Skeletal muscle satellite cell (primary cell): ENCODE data around the gene BPIFB3.

Source experiments
- H3K27me3 ChIP-seq: 2 replicates; pipeline ENCODE4 v1.7.0; 2013; ENCODE audit warnings: low read length; ENCODE audit not compliant: control insufficient read depth, insufficient read depth
- H3K36me3 ChIP-seq: 2 replicates; pipeline ENCODE4 v1.7.0; 2013; ENCODE audit warnings: mild to moderate bottlenecking, control low read depth, low read length; ENCODE audit not compliant: insufficient read depth
- H3K4me1 ChIP-seq: 2 replicates; pipeline ENCODE4 v1.7.0; 2013; ENCODE audit warnings: low read length; ENCODE audit not compliant: control insufficient read depth, insufficient read depth
- H3K4me2 ChIP-seq: 2 replicates; pipeline ENCODE4 v1.7.0; 2013; ENCODE audit warnings: mild to moderate bottlenecking, low read length
- H3K4me3 ChIP-seq: 2 replicates; pipeline ENCODE4 v1.7.0; 2013; ENCODE audit warnings: low read length
- H3K9ac ChIP-seq: 2 replicates; pipeline ENCODE4 v1.7.0; 2013; ENCODE audit warnings: mild to moderate bottlenecking, low read depth, low read length, moderate library complexity
- H3K9me3 ChIP-seq: replicated peaks from 2 replicates; pipeline ENCODE4 v1.7.0; 2013; ENCODE audit warnings: mild to moderate bottlenecking, control low read depth, low read length

Gene BPIFB3

DNA sequence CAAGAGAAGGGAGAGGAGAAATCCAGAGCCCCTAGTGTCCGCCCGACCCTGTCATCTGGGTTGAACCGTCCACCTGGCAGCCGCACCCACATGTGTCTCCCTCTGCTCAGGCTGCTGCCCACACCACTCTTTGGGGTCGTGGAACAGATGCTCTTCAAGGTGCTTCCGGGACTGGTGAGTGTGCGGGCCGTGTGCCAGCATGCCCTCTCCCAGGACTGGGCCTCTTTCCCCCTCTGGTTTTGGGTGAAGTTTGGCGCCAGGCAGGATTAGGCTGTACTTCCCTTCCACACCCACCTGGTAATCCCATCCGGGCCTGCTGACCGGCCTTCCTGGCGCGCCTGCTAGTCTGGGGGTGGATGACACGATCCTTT lies 7.9 kb downstream of the BPIFB3 start:
- Histone ChIP-seq H3K4me1 (no peaks in the 10 kb centered on the region), H3K9me3 (no peaks in the 10 kb centered on the region), H3K27me3 (peaks cover 17% of the 10 kb centered on the region), H3K9ac (no peak overlapping the region), H3K36me3 (no peaks in the 10 kb centered on the region), H3K4me2 (no peak overlapping the region), H3K4me3 (no peak overlapping the region)

DNA sequence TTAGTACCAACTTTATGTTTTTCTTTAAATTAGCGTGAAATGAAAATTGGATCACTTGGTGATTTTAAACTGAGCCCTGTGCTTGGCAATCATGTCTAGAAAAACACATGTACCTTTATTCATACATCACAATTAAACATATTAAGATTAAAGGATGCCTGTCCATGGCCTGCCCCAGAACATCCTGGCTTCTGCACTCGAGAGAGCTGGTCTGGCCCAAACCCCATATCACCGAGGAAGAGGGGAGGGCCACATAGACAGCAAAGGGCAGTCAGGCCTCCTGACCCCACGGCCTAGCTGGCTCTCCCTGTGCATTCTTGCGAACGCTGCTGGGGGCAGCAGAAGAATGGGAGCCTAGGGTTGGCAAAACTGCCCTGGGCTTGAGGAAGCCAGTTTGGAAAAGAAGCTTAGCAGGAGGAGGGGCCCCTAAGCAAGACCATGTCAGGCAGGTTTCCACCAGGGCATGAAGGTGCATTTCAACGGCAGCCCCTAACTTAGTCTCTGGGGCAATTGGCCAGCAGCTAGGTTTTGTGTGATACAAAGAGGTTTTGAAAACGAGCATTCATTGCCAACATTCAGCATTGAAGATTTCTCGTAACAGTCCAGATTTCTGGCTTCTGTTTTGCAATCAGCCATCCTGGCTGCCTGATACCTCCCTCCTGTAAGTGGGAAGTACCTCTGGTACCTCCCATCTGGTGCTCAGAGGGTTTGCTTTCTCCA lies 8.6 kb downstream of the BPIFB3 start:
- Histone ChIP-seq H3K4me1 (no peaks in the 10 kb centered on the region), H3K36me3 (no peaks in the 10 kb centered on the region), H3K4me3 (no peak overlapping the region), H3K9ac (no peak overlapping the region), H3K9me3 (no peaks in the 10 kb centered on the region), H3K27me3 (peaks cover 18% of the 10 kb centered on the region), H3K4me2 (no peak overlapping the region)

DNA sequence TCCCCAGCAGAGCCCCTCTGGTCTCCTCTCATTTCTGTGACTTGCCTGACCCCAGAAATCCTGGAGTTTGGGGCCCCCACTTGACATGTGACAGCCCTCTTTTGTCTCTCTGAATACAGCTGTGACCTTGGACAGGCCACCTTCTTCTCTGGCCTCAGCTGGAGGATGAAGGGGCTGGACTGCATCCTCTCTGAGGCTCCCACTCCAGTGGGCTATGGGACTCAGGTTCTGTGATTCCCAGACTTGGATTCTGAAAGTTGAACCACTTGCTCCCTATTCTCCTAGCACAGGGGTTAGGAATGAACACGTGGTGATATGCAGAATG lies 9.1 kb downstream of the BPIFB3 start:
- no peaks in the 10 kb centered on the region for H3K36me3 ChIP-seq
- no peak overlapping the region for H3K4me2 ChIP-seq
- no peaks in the 10 kb centered on the region for H3K4me1 ChIP-seq
- no peak overlapping the region for H3K4me3 ChIP-seq
- H3K9ac ChIP-seq, result no peak overlapping the region
- peaks cover 21% of the 10 kb centered on the region for H3K27me3 ChIP-seq
- H3K9me3 ChIP-seq, result no peaks in the 10 kb centered on the region

DNA sequence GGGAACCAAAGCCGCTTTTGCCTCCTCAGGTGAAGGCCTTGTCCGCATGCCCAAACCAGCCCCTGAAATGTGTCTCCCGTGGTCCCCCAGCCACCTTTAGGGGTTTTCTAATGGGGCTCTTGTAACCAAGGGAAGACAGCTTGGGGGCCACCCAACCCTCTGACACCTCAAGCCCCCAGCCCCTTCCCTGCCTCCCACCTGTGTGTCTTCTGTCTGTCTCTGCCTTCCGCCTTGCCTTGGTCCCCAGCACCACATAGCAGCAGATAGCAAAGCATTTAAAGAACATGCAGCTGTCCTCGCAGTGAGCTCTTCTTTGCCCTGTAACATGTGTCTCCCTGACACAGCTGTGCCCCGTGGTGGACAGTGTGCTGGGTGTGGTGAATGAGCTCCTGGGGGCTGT lies 9.6 kb downstream of the BPIFB3 start:
- Histone ChIP-seq H3K27me3 (peaks cover 25% of the 10 kb centered on the region), H3K36me3 (no peaks in the 10 kb centered on the region), H3K4me2 (no peak overlapping the region), H3K4me1 (no peaks in the 10 kb centered on the region), H3K9me3 (no peaks in the 10 kb centered on the region), H3K9ac (no peak overlapping the region), H3K4me3 (no peak overlapping the region)

DNA sequence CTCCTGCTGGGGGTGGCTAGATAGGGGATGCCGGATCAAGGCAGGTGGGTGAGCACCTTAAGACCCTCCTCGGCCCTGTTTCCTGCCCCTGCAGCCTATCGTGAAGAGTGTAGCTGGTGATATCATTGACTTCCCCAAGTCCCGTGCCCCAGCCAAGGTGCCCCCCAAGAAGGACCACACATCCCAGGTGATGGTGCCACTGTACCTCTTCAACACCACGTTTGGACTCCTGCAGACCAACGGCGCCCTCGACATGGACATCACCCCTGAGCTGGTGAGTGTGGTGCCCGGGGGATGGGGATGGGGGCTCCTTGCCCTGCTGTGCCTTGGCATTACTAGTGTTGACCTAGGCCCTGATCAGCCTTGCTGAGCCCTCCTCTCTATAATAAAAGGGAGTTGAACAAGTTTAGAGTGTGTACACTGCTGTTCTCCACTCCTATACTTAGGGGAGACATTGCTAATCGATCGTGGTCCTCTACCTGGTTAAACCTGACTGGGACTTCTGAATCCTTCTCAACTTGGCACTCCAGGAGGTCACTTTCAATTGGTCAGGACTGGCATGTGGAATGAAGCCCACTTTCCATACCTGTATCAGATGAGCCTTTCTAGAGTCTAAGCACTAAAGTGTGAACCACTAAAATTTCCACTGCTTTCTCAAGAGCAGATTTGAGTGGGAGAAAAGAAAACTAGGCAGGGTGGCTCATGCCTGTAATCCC lies 11.0 kb downstream of the BPIFB3 start:
- no peaks in the 10 kb centered on the region for H3K9me3 ChIP-seq
- H3K27me3 ChIP-seq, result peaks cover 33% of the 10 kb centered on the region
- no peak overlapping the region for H3K4me3 ChIP-seq
- H3K36me3 ChIP-seq, result no peaks in the 10 kb centered on the region
- H3K4me1 ChIP-seq, result no peaks in the 10 kb centered on the region
- H3K4me2 ChIP-seq, result no peak overlapping the region
- no peak overlapping the region for H3K9ac ChIP-seq

DNA sequence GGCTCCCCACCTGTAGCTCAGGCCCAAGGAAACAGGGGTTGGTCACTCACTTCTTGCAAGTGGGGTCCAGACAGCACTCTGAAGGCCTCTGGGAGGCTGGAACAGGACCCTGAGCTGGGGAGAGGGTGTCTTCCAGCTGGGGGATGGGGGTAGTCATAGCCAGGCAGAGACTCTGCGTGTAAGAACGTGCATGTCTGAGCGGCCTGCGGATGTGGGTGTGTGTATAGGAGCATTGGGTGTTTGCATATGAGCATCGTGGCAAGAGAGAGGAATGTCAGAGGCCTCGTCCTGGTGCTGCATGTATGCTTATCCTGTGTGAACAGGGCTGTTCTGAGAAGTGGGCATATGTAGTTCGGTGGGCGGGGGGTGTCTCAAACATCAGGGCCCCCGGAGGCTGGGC lies 12.1 kb downstream of the BPIFB3 start:
- peaks cover 34% of the 10 kb centered on the region for H3K27me3 ChIP-seq
- no peaks in the 10 kb centered on the region for H3K9me3 ChIP-seq
- no peak overlapping the region for H3K4me2 ChIP-seq
- H3K9ac ChIP-seq, result no peak overlapping the region
- H3K4me3 ChIP-seq, result no peak overlapping the region
- no peaks in the 10 kb centered on the region for H3K36me3 ChIP-seq
- H3K4me1 ChIP-seq, result no peaks in the 10 kb centered on the region

DNA sequence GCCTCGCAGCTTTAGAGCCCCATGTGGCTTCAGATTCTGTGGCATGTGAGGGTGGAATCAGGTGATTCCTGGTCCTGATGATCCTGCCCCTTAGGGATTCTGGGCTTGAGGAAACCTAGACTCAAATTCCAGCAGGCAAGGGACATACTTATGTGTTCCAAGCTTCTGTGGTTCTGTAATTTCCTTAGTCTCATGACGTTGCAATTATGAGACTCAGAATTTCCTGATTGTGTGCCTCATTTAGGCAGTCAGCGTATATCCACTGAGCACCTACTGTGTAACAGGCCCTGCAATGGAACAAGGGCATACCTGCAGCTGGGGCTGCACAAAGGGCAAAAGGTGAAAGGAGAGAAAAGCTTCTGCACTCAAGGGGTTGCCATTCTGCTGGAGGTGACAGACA lies 14.1 kb downstream of the BPIFB3 start:
- no peaks in the 10 kb centered on the region for H3K4me1 ChIP-seq
- H3K4me2 ChIP-seq, result no peak overlapping the region
- no peaks in the 10 kb centered on the region for H3K9me3 ChIP-seq
- no peaks in the 10 kb centered on the region for H3K36me3 ChIP-seq
- peaks cover 32% of the 10 kb centered on the region for H3K27me3 ChIP-seq
- H3K4me3 ChIP-seq, result no peak overlapping the region
- no peak overlapping the region for H3K9ac ChIP-seq

DNA sequence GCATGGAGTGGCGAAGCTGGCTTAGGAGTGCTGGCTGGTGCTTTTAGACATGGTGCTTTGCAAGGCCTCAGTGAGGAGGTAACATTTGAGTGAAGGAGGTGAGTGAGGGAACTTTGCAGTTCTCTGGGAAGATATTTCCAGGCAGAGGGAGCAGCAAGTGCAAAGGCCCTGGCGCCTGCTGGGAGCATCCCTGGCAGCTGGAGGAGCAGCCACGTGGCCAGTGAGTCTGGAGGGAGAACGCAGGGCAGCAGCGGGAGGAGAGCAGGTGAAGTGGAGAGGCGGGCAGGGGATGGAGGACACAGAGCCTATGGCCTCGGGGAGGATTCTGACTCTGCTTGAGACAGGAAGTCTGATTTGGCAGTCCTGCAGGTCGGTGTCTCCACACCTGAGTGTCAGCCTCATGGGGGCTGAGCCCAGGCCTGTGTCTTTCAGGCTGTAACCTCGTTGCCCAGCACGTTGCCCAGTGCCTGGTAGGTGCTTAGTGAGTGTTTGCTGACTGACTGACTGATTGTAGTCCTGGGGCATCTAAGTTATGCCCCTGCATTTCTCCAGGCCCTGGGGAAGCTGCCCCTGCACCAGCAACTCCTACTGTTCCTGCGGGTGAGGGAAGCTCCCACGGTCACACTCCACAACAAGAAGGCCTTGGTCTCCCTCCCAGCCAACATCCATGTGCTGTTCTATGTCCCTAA lies 14.7 kb downstream of the BPIFB3 start:
- no peak overlapping the region for H3K9ac ChIP-seq
- no peaks in the 10 kb centered on the region for H3K4me1 ChIP-seq
- no peaks in the 10 kb centered on the region for H3K9me3 ChIP-seq
- H3K27me3 ChIP-seq, result peaks cover 36% of the 10 kb centered on the region
- H3K36me3 ChIP-seq, result no peaks in the 10 kb centered on the region
- H3K4me3 ChIP-seq, result no peak overlapping the region
- no peak overlapping the region for H3K4me2 ChIP-seq

DNA sequence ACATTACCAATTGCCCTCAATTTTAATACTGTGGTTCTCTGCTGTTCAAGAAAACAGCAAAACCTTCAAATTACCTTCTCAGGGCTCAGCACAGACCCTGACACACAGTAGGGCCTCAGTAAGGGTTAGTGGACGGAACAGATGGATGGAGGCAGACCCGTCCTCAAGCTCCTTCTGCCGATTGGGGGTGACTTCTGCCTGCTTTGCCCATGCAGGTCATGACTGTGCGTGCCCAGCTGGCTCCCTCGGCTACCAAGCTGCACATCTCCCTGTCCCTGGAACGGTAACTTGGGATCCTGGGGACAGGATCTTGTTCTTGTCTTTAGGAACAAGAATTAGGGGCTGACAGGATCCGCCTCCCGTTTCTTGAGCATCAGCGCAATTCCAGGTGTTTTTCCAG lies 16.0 kb downstream of the BPIFB3 start:
- no peak overlapping the region for H3K4me3 ChIP-seq
- H3K9me3 ChIP-seq, result no peaks in the 10 kb centered on the region
- H3K36me3 ChIP-seq, result no peaks in the 10 kb centered on the region
- H3K4me2 ChIP-seq, result no peak overlapping the region
- H3K27me3 ChIP-seq, result peaks cover 37% of the 10 kb centered on the region
- H3K9ac ChIP-seq, result no peak overlapping the region
- no peaks in the 10 kb centered on the region for H3K4me1 ChIP-seq

DNA sequence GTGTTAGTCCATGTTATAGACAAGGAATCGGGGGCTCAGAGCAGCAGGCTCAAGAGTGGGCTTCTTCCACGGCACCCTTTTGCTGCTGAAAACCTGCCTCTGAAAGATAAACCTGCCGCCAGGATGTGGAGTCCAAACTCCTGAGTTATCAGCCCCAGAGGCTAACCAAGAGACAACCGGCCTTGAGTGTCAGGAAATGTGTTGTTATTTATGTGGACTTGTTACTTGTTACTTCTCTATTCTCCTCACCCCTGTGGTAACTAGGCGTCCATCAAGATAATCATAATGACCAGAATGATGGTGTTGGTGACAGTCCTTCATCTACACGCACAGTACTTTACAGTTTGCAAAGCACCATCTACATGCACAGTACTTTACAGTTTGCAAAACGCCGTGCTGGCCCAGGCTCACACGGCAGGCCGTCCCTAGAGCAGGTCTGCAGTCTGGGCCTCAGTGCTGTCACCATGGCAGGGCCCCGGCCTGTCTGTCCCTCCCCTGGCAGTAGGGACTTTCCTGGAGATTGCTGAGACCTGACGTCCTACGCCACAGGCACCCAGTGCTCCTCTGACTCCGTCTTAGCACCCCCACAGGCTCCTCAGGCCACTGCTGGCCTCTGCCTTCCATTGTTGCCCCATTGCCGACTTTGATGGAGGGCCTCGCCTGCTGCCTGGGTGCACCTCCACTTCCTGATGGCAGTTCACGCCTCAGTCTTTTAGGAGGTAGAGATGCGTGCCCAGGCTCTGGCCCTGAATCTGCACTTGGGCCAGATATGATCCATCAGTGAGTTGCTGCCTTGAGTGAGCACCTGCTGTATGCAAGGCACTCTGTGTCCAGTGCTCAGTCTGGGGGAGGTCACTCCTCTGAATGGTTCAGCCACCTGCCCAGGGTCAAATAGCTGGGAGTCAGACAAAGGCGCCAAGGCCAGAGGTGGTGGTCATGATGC lies 16.7 kb downstream of the BPIFB3 start:
- Histone ChIP-seq H3K36me3 (no peaks in the 10 kb centered on the region), H3K27me3 (peaks cover 42% of the 10 kb centered on the region), H3K4me2 (no peak overlapping the region), H3K4me3 (no peak overlapping the region), H3K9ac (no peak overlapping the region), H3K4me1 (no peaks in the 10 kb centered on the region), H3K9me3 (no peaks in the 10 kb centered on the region)

DNA sequence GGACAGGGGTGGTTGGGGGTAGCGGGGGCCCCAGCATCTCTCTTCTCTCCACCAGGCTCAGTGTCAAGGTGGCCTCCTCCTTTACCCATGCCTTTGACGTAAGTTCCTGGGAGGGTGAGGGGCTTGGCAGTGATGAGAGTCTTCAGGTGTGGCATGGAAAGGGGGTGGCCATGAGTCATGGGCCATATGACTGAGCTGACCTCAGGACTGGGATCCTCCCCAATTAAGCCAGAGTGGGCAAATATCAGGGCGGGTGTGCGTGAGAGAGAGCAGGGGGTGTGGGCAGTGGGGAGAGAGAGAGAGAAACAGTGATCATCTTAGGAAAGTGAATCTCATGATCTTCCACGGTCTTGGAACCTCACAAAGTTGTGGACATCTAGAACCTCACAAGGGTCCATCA lies 17.5 kb downstream of the BPIFB3 start:
- Histone ChIP-seq H3K4me3 (no peak overlapping the region), H3K4me2 (no peak overlapping the region), H3K9me3 (no peaks in the 10 kb centered on the region), H3K36me3 (no peaks in the 10 kb centered on the region), H3K9ac (no peak overlapping the region), H3K27me3 (peaks cover 43% of the 10 kb centered on the region), H3K4me1 (no peaks in the 10 kb centered on the region)
